ENCODE results near the gene KLHL10.

DNA sequence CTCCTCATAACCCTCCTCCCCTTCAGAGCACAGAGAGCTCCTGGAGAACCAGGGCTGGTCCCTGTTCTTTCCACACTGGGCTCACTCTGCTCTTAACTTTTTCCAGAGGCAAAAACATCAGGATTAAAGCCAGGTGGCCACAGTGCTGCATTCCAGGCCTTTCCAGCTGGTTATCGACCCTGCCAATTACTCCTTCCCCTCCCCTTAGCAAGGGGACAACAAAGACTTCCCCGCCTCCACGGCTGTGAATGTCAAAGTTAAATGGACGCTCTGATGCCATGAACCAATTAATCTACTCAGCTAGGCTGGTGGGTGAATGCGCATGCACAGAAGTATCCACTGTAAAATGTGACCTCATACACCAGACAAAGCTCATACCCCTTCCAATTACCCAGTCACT is 58.0 kb downstream of the KLHL10 start:
- TF ChIP-seq CTCF (IDR thresholded peaks at IDR 0.05) (no peak), POLR2A (IDR thresholded peaks at IDR 0.05) (no peak)
